Naive B cell (primary cell): ENCODE data around the gene CHTF18. TPM values are rescaled to one million over a fixed set of nuclear protein-coding genes. Genes with fewer than 3 reads are reported as not detected.
A peak's percentile ranks its signal among the peaks of the same experiment; 100 is the strongest.
"Not testable (repeated sequence)": the region's sequence is repeated elsewhere in the genome, so short reads cannot be mapped to it uniquely, and the experiment has no call there.

ENCODE experiments used
- ATAC-seq, 2 donors: fragments of 150-1000 bp; cut with Tn5 transposase; 2 replicates each; pipeline ENCODE4 v1.10.0; 2021; ENCODE audit warnings: low read depth in 2 of 2, mild to moderate bottlenecking in 2 of 2, moderate library complexity in 2 of 2
- DNase-seq: peaks from one replicate; pipeline ENCODE4 v3.0.0; 2022
- H3K27ac Mint-ChIP-seq, 6 donors: one replicate each; pipeline ENCODE4 v1.8.0; 2020 to 2022; ENCODE audit warnings: mild to moderate bottlenecking in 6 of 6, mixed read lengths in 6 of 6, moderate library complexity in 5 of 6, inconsistent platforms in 2 of 6
- H3K27me3 Mint-ChIP-seq, 3 donors: one replicate each; pipeline ENCODE4 v1.8.0; 2021 to 2022; ENCODE audit warnings: mixed read lengths in 3 of 3, mild to moderate bottlenecking in 1 of 3
- H3K36me3 Mint-ChIP-seq, 2 donors: one replicate each; pipeline ENCODE4 v1.8.0; 2020 to 2022; ENCODE audit warnings: mixed read lengths in 2 of 2, inconsistent platforms in 1 of 2, mild to moderate bottlenecking in 1 of 2
- H3K4me1 Mint-ChIP-seq, 3 donors: one replicate each; pipeline ENCODE4 v1.8.0; 2020 to 2022; ENCODE audit warnings: mixed read lengths in 3 of 3, inconsistent platforms in 1 of 3, mild to moderate bottlenecking in 1 of 3, moderate library complexity in 1 of 3
- H3K4me3 Mint-ChIP-seq, 8 donors: one replicate each; pipeline ENCODE4 v1.8.0; 2020 to 2022; ENCODE audit warnings: mild to moderate bottlenecking in 8 of 8, mixed read lengths in 8 of 8, moderate library complexity in 8 of 8, inconsistent platforms in 2 of 8
- H3K9me3 Mint-ChIP-seq, 7 donors: one replicate each; pipeline ENCODE4 v1.8.0; 2020 to 2022; ENCODE audit warnings: mixed read lengths in 7 of 7, mild to moderate bottlenecking in 5 of 7, inconsistent platforms in 2 of 7, moderate library complexity in 1 of 7
- polyA plus RNA-seq, 6 donors: library from polyadenylated mRNA; unstranded; fragments of 300-500 nt; fragmentation: Illumina TruSeq; gene quantifications; one replicate each; pipeline ENCODE4 v1.2.3, GENCODE V29; 2021; ENCODE audit warnings: low read depth in 6 of 6

CHTF18 gene
- polyA plus RNA-seq, 6 donors from 2014 or later = 3.4 to 8.4 (median 4.6) TPM

DNA sequence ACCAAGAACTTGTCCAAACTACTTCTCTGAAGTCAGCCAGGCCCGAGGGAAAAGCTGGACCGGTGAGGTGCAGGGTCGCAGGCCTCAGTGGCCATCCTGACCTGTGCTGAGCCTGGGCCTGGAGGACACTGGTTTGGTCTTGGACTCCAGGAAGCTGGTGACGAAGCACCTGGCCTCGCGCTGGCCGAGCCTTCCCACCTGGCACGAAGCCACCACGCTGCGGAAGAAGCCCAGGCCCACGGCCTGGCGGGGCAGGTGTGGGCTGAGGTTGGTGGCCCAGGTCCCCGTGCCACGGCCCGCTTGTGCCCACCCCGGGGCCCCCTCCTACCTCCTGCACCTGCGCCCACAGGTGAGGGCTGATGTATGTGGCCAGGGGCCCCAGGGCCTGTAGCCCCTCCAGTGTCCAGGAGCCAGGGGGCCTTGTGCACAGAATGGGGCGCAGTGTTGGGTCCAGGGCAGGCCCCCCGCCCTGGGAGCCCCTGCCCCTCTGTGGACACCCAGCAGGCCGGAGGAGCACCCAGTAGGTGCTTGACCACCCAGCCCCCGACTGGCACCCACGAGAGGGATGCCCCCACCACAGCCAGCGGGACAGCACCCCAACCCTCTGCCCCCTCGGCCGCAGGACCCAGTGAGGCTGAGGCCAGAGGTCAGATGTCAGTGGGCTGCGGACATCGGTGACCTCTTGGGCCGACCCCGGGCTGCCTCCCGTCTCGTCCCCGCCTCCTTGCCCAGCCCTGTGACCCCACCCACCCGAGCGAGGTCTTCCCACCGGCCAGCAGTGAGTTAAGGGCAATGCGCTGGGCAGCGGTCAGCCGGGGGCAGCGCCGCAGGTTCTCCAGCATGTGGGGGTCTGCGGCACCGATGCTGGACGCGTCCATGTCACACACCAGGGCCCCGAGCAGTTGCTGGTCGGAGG lies 14.1 kb upstream of the CHTF18 start:
- H3K9me3 Mint-ChIP-seq = no peaks in the 10 kb centered on the region
- H3K4me3 Mint-ChIP-seq = no peak overlapping the region
- no peak overlapping the region for H3K27ac Mint-ChIP-seq
- peaks cover 0 to 3% (median 0%) of the 10 kb centered on the region in 3 donors for H3K4me1 Mint-ChIP-seq
- peaks cover 0 to 5% (median 0%) of the 10 kb centered on the region in 3 donors for H3K27me3 Mint-ChIP-seq
- H3K36me3 Mint-ChIP-seq = no peaks in the 10 kb centered on the region
- ATAC-seq (no peak), DNase-seq (no peak)

GRCh38 chr16:775236-775796 lies 13.1 kb upstream of the CHTF18 start:
- Mint-ChIP-seq H3K4me3 (no peak overlapping the region), H3K27me3 (peaks cover 0 to 11% (median 0%) of the 10 kb centered on the region in 3 donors), H3K9me3 (no peaks in the 10 kb centered on the region), H3K36me3 (no peaks in the 10 kb centered on the region), H3K4me1 (peaks cover 0 to 3% (median 0%) of the 10 kb centered on the region in 3 donors), H3K27ac (no peak overlapping the region)
- ATAC-seq = no peak
- DNase-seq = no peak

- DNase-seq, ATAC-seq, H3K36me3 Mint-ChIP-seq, H3K4me3 Mint-ChIP-seq, H3K9me3 Mint-ChIP-seq, H3K4me1 Mint-ChIP-seq, H3K27ac Mint-ChIP-seq: not testable (repeated sequence)
- peaks cover 0 to 16% (median 0%) of the 10 kb centered on the region in 3 donors for H3K27me3 Mint-ChIP-seq
Measured at GRCh38 chr16:776298-776697, 12.1 kb upstream of the CHTF18 start.

- peaks cover 0 to 16% (median 0%) of the 10 kb centered on the region in 3 donors for H3K27me3 Mint-ChIP-seq
- ATAC-seq (no peak), DNase-seq (no peak)
- H3K9me3 Mint-ChIP-seq = no peaks in the 10 kb centered on the region
- H3K36me3 Mint-ChIP-seq = no peaks in the 10 kb centered on the region
- no peak overlapping the region for H3K27ac Mint-ChIP-seq
- H3K4me1 Mint-ChIP-seq = peaks cover 0 to 3% (median 0%) of the 10 kb centered on the region in 3 donors
- H3K4me3 Mint-ChIP-seq = no peak overlapping the region
Measured at GRCh38 chr16:776824-777223, 11.6 kb upstream of the CHTF18 start.

GRCh38 chr16:777826-778225 lies 10.6 kb upstream of the CHTF18 start:
- Mint-ChIP-seq H3K27ac (peak overlapping the region in 1 of 6 donors; percentile 73), H3K4me3 (no peak overlapping the region), H3K36me3 (no peaks in the 10 kb centered on the region), H3K27me3 (peaks cover 0 to 16% (median 0%) of the 10 kb centered on the region in 3 donors), H3K4me1 (peaks cover 0 to 3% (median 0%) of the 10 kb centered on the region in 3 donors), H3K9me3 (no peaks in the 10 kb centered on the region)
- ATAC-seq (no peak), DNase-seq (no peak)

DNA sequence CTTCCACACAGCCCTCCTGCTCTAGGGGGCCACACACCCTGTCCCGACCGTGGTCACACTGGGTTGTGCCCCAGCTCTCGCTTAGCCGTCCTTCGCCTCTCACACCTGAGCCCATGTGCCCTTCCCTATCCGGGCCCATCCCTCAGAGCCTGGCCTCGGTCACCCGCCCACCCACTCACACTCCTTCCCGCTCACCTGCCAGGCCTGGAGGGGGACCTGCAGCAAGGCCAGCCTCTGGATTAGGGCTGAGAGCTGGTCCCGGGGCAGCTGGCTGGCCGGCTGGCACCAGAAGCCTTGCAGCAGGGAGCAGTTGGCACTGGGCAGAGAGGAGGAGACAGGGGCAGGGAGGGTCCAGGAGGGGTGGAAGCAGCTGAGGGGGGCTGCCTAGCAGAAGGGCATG lies 10.0 kb upstream of the CHTF18 start:
- no peaks in the 10 kb centered on the region for H3K36me3 Mint-ChIP-seq
- no peaks in the 10 kb centered on the region for H3K9me3 Mint-ChIP-seq
- no peak overlapping the region for H3K27ac Mint-ChIP-seq
- peaks cover 0 to 16% (median 0%) of the 10 kb centered on the region in 3 donors for H3K27me3 Mint-ChIP-seq
- H3K4me3 Mint-ChIP-seq = no peak overlapping the region
- ATAC-seq (no peak), DNase-seq (no peak)
- H3K4me1 Mint-ChIP-seq = peaks cover 0 to 3% (median 0%) of the 10 kb centered on the region in 3 donors

- Mint-ChIP-seq H3K36me3 (no peaks in the 10 kb centered on the region), H3K9me3 (no peaks in the 10 kb centered on the region), H3K4me3 (no peak overlapping the region), H3K4me1 (peaks cover 0 to 3% (median 0%) of the 10 kb centered on the region in 3 donors), H3K27me3 (peaks cover 0 to 16% (median 0%) of the 10 kb centered on the region in 3 donors), H3K27ac (no peak overlapping the region)
- ATAC-seq (no peak), DNase-seq (no peak)
Measured at GRCh38 chr16:778909-779527, 9.4 kb upstream of the CHTF18 start.

- ATAC-seq = no peak
- H3K27ac Mint-ChIP-seq = no peak overlapping the region
Measured at GRCh38 chr16:779561-779960, 8.9 kb upstream of the CHTF18 start.

DNA sequence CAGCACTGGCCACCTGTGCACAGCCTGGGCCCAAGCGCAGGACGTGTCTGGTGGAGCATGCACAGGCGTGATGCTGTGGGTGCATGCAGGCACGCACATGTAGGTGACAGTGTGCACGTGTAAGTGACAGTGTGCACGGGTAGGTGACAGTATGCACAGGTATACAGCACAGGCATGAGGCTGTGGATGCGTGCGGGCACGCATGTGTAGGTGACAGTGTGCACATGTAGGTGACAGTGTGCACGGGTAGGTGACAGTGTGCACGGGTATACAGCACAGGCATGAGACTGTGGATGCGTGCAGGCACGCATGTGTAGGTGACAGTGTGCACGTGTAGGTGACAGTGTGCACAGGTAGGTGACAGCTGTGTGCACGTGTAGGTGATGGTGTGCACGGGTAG lies 8.1 kb upstream of the CHTF18 start:
- no peaks in the 10 kb centered on the region for H3K36me3 Mint-ChIP-seq
- DNase-seq (no peak), ATAC-seq (no peak)
- H3K4me3 Mint-ChIP-seq = peak overlapping the region in 1 of 8 donors; percentile 41
- peaks cover 0 to 16% (median 0%) of the 10 kb centered on the region in 3 donors for H3K27me3 Mint-ChIP-seq
- H3K4me1 Mint-ChIP-seq = peaks cover 0 to 7% (median 6%) of the 10 kb centered on the region in 3 donors
- H3K9me3 Mint-ChIP-seq = no peaks in the 10 kb centered on the region
- H3K27ac Mint-ChIP-seq = no peak overlapping the region

More at GRCh38 chr16:779561-779960, 8.9 kb upstream of the CHTF18 start:
- H3K36me3 Mint-ChIP-seq = no peaks in the 10 kb centered on the region
- H3K9me3 Mint-ChIP-seq = no peaks in the 10 kb centered on the region
- no peak for DNase-seq
- H3K4me1 Mint-ChIP-seq = peaks cover 0 to 3% (median 0%) of the 10 kb centered on the region in 3 donors
- H3K4me3 Mint-ChIP-seq = no peak overlapping the region
- peaks cover 0 to 16% (median 0%) of the 10 kb centered on the region in 3 donors for H3K27me3 Mint-ChIP-seq

DNA sequence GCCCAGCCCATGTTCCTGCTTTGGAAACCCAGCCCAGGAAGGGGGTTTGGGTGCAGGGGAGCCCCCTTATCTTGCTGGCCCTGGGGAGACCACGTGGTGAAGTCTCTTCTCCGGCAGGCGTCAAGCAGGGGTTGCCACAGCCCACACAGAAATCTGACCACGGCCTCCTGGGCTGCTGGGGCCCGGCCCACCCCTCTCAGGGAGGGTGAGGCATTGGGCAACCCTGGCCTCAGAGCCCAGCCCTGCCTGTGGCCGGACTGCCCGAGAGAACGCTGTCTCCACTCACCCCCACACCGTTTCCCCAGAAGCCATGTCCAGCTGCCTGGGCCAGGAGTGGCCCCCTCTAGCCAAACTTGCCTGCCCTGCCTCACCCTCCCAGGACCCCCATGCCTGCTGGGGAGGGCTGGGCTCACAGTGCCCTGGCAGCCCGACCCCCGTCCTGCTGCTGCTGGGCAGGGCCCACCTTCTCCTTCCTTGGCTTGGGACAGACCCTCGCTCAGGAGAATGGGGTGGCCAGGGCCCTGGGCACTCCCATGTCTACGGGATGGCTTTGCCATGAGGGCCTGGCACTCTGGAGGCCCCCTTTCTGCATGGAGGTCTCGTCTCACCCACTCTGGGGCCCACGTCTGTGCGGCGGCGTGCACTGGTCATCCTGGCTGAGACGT lies 6.9 kb upstream of the CHTF18 start:
- Mint-ChIP-seq H3K4me3 (no peak overlapping the region), H3K27me3 (peaks cover 0 to 14% (median 0%) of the 10 kb centered on the region in 3 donors), H3K4me1 (peaks cover 0 to 7% (median 6%) of the 10 kb centered on the region in 3 donors), H3K36me3 (no peaks in the 10 kb centered on the region), H3K27ac (no peak overlapping the region), H3K9me3 (no peaks in the 10 kb centered on the region)
- DNase-seq = no peak
- no peak for ATAC-seq

DNA sequence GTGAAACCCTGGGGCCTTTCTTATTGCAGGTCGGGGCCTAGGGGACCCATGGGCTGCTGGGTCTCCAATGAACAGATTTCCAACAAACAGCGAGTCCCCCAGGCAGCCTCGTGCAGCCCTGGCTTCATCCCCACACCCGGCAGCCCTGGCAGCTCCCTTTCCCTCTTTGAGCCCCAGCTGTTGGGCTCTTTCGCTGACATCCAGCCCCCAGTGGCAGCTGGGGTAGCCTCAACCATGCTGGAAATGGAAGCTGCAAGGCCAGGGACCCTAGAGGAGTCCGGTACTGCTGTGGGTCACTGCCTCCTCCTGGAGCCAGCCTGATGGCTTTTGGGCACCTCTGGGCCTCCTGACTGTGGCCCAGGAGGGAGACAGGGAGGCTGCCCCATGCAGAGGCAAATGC lies 6.2 kb upstream of the CHTF18 start:
- no peak for ATAC-seq
- no peaks in the 10 kb centered on the region for H3K36me3 Mint-ChIP-seq
- H3K4me1 Mint-ChIP-seq = peaks cover 0 to 10% (median 6%) of the 10 kb centered on the region in 3 donors
- no peak for DNase-seq
- peaks cover 0 to 10% (median 0%) of the 10 kb centered on the region in 3 donors for H3K27me3 Mint-ChIP-seq
- H3K4me3 Mint-ChIP-seq = no peak overlapping the region
- H3K27ac Mint-ChIP-seq = no peak overlapping the region
- no peaks in the 10 kb centered on the region for H3K9me3 Mint-ChIP-seq

- Mint-ChIP-seq H3K4me1 (peaks cover 0 to 7% (median 6%) of the 10 kb centered on the region in 3 donors), H3K27ac (no peak overlapping the region), H3K4me3 (no peak overlapping the region), H3K9me3 (no peaks in the 10 kb centered on the region), H3K27me3 (peaks cover 0 to 10% (median 0%) of the 10 kb centered on the region in 3 donors), H3K36me3 (no peaks in the 10 kb centered on the region)
- DNase-seq (no peak), ATAC-seq (no peak)
Measured at GRCh38 chr16:782766-783403, 5.5 kb upstream of the CHTF18 start.
